NCI-H1436 (cell line): ENCODE results near the gene MTCH1.
"Not testable (repeated sequence)": the region's sequence is repeated elsewhere in the genome, so short reads cannot be mapped to it uniquely, and the experiment has no call there.

Experiments used
- DNase-seq: peaks from one replicate; lab custom pipeline; 2025; lab: John Stamatoyannopoulos, UW

MTCH1 gene

DNA sequence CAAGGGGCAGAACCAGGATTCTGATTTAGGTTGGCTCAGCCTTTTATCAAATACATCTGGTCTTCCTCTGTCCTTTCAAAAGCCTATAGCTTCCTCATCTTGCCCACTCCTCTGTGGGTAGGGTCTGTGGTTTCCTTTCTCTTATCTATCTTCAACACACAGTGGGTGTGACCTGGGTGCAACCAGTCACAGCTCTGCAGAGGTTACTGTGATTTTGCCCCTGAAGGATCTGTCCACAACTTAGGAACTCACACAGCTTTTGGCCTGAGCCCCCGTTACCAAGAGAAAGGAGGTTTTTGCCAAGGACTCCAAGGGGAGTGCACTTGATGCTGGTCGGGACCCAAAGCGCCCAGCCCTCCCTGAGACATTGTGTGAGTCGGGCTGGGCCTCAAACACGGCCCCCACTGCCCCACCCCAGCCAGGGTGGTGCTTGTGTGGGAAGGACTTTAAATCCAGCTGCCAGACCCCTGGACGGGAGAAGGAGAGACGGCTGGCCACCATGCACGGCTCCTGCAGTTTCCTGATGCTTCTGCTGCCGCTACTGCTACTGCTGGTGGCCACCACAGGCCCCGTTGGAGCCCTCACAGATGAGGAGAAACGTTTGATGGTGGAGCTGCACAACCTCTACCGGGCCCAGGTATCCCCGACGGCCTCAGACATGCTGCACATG, 31.6 kb downstream of the MTCH1 start, which contains the start of gene PI16:
PI16 (plus strand) TSS at position 477 of the 670 bp plus-strand sequence; CDS start at position 500, 23 bp downstream.
- no peak for DNase-seq

DNA sequence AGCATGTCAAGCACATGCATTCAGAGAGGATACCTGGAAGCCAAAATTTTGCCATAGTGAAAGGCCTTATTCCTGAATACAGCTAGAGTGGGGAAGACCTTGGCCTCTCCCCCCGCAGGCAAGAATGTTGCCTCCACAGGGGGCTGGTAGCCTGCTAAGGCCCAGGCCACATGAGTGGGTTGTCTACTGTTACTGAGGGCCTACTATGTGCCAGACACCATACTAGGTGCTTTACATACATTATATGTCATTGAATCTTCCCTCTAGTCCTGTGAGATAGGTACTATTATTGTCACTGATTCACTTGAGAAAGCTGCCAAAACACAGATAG, 32.1 kb downstream of the MTCH1 start:
- no peak for DNase-seq

GRCh38 chr6:36949636-36950035, 36.4 kb downstream of the MTCH1 start:
- no peak for DNase-seq

DNA sequence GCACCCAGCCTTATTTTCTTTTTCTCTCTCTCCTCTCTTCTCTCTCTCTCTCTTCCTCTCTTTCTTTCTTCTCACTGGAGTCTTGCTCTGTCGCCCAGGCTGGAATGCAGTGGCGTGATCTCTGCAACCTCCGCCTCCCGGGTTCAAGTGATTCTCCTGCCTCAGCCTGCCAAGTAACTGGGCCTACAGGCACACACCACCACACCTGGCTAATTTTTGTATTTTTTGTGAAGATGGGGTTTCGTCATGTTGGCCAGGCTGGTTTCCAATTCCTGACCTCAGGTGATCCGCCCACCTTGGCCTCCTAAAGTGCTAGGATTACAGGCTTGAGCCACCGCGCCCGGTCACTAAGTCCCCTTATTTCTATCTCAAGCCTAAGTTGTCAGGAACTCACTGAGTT, 36.9 kb downstream of the MTCH1 start:
- not testable (repeated sequence) for DNase-seq

- no peak for DNase-seq
Measured at GRCh38 chr6:36947570-36948351, 38.2 kb downstream of the MTCH1 start.

- no peak for DNase-seq
Measured at GRCh38 chr6:36946526-36946925, 39.5 kb downstream of the MTCH1 start.

- no peak for DNase-seq
Measured at GRCh38 chr6:36945301-36945700, 40.7 kb downstream of the MTCH1 start.

DNA sequence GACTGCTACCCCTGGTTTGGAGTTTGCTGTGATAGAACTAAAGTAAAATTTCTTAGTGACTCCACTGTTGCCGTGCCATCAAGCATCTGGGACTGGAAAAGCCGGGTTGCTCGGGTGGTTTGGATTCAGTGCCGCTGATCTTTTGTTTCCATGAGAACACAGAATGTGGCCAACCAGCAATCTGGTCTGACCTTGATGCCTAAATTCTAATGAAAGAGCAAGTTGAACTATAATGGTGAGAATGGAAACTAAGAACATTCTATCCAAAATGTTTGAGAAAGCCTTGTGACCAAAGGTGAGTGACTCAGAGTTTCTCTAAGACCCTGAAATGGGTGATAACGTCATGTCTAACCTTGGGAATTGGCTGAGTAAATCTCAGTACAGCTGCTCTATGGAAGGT, 41.3 kb downstream of the MTCH1 start:
- DNase-seq = no peak

DNA sequence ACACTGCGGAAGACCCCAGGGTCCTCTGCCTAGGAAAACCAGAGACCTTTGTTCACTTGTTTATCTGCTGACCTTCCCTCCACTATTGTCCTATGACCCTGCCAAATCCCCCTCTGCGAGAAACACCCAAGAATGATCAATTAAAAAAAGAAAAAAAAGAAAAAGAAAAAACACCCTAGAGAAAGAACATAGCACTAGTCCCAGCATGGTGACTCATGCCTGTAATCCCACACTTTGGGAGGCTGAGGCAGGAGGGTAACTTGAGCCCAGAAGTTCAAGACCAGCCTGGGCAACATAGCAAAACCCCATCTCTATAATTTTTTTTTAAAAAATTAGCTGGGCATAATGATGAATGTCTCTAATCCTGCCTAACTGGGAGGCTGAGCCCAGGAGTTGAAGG, 43.7 kb downstream of the MTCH1 start:
- not testable (repeated sequence) for DNase-seq

DNA sequence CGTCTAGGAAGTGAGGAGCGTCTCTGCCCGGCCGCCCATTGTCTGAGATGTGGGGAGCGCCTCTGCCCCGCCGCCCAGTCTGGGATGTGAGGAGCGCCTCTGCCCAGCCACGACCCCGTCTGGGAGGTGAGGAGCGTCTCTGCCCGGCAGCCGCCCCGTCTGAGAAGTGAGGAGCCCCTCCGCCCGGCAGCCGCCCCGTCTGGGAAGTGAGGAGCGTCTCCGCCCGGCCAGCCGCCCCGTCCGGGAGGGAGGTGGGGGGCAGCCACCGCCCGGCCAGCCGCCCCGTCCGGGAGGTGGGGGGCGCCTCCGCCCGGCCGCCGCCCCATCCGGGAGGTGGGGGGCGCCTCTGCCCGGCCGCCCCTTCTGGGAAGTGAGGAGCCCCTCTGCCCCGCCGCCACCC, 44.4 kb downstream of the MTCH1 start:
- not testable (repeated sequence) for DNase-seq

DNA sequence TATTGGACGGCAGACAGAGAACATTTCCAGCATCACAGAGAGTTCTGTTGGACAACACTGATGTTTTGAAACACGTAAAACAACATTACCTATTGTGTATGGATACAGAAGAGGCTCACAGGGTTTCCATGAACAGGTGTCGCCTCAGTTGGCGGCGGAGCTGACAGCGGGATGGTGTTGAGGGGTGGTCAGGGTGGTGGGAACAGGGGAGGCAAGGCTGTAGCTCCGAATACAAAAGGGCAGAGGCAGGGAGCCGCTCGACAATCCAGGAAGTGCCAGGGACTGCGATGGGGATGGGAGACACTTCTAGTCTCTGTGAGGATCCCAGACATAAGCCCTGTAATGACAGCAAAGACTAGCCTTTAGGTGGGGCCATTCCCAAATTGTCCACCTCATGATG, 46.0 kb downstream of the MTCH1 start:
- no peak for DNase-seq

- DNase-seq = not testable (repeated sequence)
Measured at GRCh38 chr6:36939005-36939404, 47.0 kb downstream of the MTCH1 start.

- DNase-seq = no peak
Measured at GRCh38 chr6:36938536-36938935, 47.5 kb downstream of the MTCH1 start.

GRCh38 chr6:36937896-36938295, 48.1 kb downstream of the MTCH1 start:
- no peak for DNase-seq

DNA sequence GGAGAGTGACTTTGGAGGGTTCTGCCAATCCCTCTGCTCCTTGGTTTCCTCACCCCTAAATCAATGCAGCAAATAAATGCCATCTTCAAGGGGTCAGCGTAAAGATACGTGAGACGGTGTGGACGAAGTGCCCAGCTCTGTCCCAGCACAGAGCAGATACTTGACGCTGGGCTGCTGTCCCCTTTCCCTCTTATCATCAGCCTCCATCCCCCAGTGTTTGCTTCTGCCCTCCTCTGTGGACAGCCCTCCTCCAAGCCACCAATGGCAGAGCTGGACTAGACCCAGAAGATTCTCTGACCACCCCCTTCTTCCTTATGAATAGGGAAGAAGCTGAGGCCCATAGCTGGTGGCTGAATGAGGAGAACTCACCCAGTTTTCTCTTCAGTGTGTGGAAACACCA, 49.2 kb downstream of the MTCH1 start:
- DNase-seq = no peak

GRCh38 chr6:36934901-36935300, 51.1 kb downstream of the MTCH1 start:
- no peak for DNase-seq

- DNase-seq = no peak
Measured at GRCh38 chr6:36933519-36933918, 52.5 kb downstream of the MTCH1 start.

GRCh38 chr6:36933102-36933501, 52.9 kb downstream of the MTCH1 start:
- DNase-seq = no peak

DNA sequence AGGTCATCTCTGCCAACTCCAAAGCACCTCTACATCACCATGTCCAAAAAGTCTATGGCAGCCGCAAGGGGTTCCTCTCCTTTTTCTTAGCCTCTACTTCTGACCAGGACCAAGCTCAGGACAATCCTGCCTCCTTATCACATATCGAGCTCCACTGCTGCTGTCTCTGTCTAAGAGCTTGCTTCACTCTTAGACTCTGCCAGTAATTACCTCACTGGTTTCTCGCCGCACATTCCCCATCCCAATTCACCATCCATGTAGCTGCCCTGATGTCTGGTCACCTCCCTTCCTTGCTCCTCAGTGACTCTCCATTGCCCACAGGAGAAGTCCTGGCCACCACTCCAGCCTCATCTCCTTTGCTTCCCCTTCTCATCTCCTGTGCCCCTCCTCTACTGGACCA, 55.5 kb downstream of the MTCH1 start:
- DNase-seq = no peak

- DNase-seq = no peak
Measured at GRCh38 chr6:36929607-36930006, 56.4 kb downstream of the MTCH1 start.

GRCh38 chr6:36929152-36929551, 56.8 kb downstream of the MTCH1 start:
- no peak for DNase-seq

- no peak for DNase-seq
Measured at GRCh38 chr6:36928547-36928918, 57.5 kb downstream of the MTCH1 start.

GRCh38 chr6:36927691-36928546, 58.1 kb downstream of the MTCH1 start:
- no peak for DNase-seq
